ENCODE data around the gene LMO3. TPM values are rescaled to one million over a fixed set of nuclear protein-coding genes. Genes with fewer than 3 reads are reported as not detected.

Gene LMO3
- total RNA-seq, 4 donors from 2014 or later, result 132 to 282 (median 197) TPM

GRCh38 chr12:16579041-16579440 is 26.9 kb downstream of the LMO3 start:
- Histone ChIP-seq H3K36me3 (no peaks in the 10 kb centered on the region), H3K4me1 (peaks cover 37 to 40% of the 10 kb centered on the region in 2 donors), H3K27ac (peak overlapping the region in 2 of 3 donors; percentile 27 to 54), H3K27me3 (no peaks in the 10 kb centered on the region), H3K4me3 (replicated peaks in 1 of 3) (no peak overlapping the region), H3K9me3 (no peaks in the 10 kb centered on the region)
- intact Hi-C loops (cut with DNase I), result no loop called here
- 77 to 80% methylated on average over 1 of the region's 1 CpG for WGBS, 2 donors
- no peak for DNase-seq
- TF ChIP-seq CTCF (IDR thresholded peaks at IDR 0.05) (no peak), POLR2A (IDR thresholded peaks at IDR 0.05) (no peak)

GRCh38 chr12:16573398-16574077 is 32.4 kb downstream of the LMO3 start:
- intact Hi-C loops (cut with DNase I), result no loop called here
- 24 to 29% methylated on average over 21 of the region's 21 CpGs for WGBS, 2 donors
- peak in 1 of 2 donors; percentile 58 for TF ChIP-seq POLR2A (IDR thresholded peaks at IDR 0.05)
- TF ChIP-seq CTCF (IDR thresholded peaks at IDR 0.05), result no peak
- DNase-seq, result peak; percentile 82 to 84
- peaks cover 12 to 20% of the 10 kb centered on the region in 2 donors for H3K4me1 ChIP-seq
- no peaks in the 10 kb centered on the region for H3K27me3 ChIP-seq
- H3K9me3 ChIP-seq, result no peaks in the 10 kb centered on the region
- H3K36me3 ChIP-seq, result no peaks in the 10 kb centered on the region
- H3K27ac ChIP-seq, result peak overlapping the region; percentile 31 to 81 (median 78)
- no peak overlapping the region for H3K4me3 ChIP-seq (replicated peaks in 1 of 3)

- TF ChIP-seq POLR2A (IDR thresholded peaks at IDR 0.05), result no peak
- no peak for TF ChIP-seq CTCF (IDR thresholded peaks at IDR 0.05)
- no peak overlapping the region for H3K4me3 ChIP-seq (replicated peaks in 1 of 3)
- 69 to 76% methylated on average over 1 of the region's 1 CpG for WGBS, 2 donors
Observed at GRCh38 chr12:16568873-16569272, 37.1 kb downstream of the LMO3 start.

GRCh38 chr12:16564675-16565074 is 41.3 kb downstream of the LMO3 start:
- intact Hi-C loops (cut with DNase I), result no loop called here
- 53 to 55% methylated on average over 1 of the region's 1 CpG for WGBS, 2 donors
- Histone ChIP-seq H3K4me1 (peaks cover 14 to 17% of the 10 kb centered on the region in 2 donors), H3K27me3 (no peaks in the 10 kb centered on the region), H3K36me3 (no peaks in the 10 kb centered on the region), H3K27ac (peak overlapping the region in 2 of 3 donors; percentile 37 to 61), H3K9me3 (no peaks in the 10 kb centered on the region), H3K4me3 (replicated peaks in 1 of 3) (no peak overlapping the region)
- no peak for TF ChIP-seq CTCF (IDR thresholded peaks at IDR 0.05)
- no peak for TF ChIP-seq POLR2A (IDR thresholded peaks at IDR 0.05)
- peak; percentile 27 to 34 for DNase-seq

More at GRCh38 chr12:16568873-16569272, 37.1 kb downstream of the LMO3 start:
- H3K9me3 ChIP-seq, result no peaks in the 10 kb centered on the region
- DNase-seq, result no peak
- H3K27me3 ChIP-seq, result no peaks in the 10 kb centered on the region
- intact Hi-C loops (cut with DNase I), result no loop called here
- H3K4me1 ChIP-seq, result peaks cover 13 to 24% of the 10 kb centered on the region in 2 donors
- H3K27ac ChIP-seq, result no peak overlapping the region
- no peaks in the 10 kb centered on the region for H3K36me3 ChIP-seq

GRCh38 chr12:16563504-16563903 is 42.5 kb downstream of the LMO3 start:
- intact Hi-C loops (cut with DNase I), result no loop called here
- no peak for TF ChIP-seq POLR2A (IDR thresholded peaks at IDR 0.05)
- TF ChIP-seq CTCF (IDR thresholded peaks at IDR 0.05), result no peak
- no peak for DNase-seq
- Histone ChIP-seq H3K36me3 (no peaks in the 10 kb centered on the region), H3K4me1 (peaks cover 14 to 17% of the 10 kb centered on the region in 2 donors), H3K9me3 (no peaks in the 10 kb centered on the region), H3K27me3 (no peaks in the 10 kb centered on the region), H3K27ac (peak overlapping the region in 2 of 3 donors; percentile 37 to 61), H3K4me3 (replicated peaks in 1 of 3) (no peak overlapping the region)
- WGBS, 2 donors, result 31 to 39% methylated on average over 3 of the region's 3 CpGs
